ENCODE results near the gene STRAP. TPM values are rescaled to one million over a fixed set of nuclear protein-coding genes. Genes with fewer than 3 reads are reported as not detected.
A peak's percentile ranks its signal among the peaks of the same experiment; 100 is the strongest.
"Not testable (repeated sequence)": the region's sequence is repeated elsewhere in the genome, so short reads cannot be mapped to it uniquely, and the experiment has no call there.

Gene STRAP
- total and polyA plus RNA-seq, 2 experiments from 2014 or later = 229 to 403 TPM

DNA sequence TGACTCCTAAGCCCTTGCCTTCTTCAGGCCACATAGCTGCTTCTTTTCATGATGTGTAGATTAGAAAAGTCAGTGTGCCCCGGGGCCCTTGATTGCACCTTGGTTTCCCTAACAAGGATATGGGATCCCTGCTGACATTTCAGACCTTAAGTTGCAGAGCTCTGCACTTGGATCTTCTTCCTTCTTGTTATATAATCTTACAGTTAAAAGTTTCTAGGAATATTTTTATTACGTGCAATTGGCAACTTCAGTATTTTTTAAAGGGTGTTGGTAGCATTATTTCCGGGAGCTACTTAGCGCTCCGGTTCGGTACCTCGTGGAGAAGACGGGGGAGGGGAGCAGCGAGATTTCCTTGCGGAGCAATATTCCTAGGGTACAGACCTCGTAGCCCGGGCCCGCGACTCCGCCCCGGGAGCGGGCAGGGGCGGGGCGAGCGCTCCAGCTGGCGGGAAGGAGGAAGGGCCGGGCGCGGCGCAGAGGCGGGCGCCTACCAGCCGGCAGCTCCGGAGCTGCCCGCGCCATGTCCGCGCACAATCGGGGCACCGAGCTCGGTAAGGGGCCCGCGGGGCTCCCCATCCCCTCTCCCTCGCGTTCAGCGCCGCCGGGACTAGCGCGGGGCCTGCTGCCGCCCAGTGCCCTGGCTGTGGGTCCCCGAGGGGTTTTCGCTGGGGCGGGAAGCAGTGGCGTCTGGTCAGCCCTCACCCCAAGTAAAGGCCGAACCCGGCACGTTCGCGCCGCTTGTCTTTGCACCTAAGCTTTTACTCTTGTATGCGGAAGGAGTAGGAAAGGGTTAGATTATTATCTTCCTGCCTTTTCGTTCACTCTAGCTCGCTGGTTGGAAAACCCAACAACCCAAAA lies 28.9 kb downstream of the STRAP start, which contains the start of gene DERA:
Gene DERA (plus strand): TSS at position 469 of the 858 bp plus-strand sequence. CDS start 52 bp downstream, at position 521.
- H3K27me3 ChIP-seq (ENCODE audit: insufficient read depth) = peaks cover 4% of the 10 kb centered on the region
- H3F3A ChIP-seq (replicated peaks; ENCODE audit: low read depth) = no peaks in the 10 kb centered on the region
- DNase-seq (ENCODE audit: low spot score) (peak; percentile 82), ATAC-seq (peak; percentile 98)
- Mint-ChIP-seq H3K27me3 (ENCODE audit: insufficient read depth, low read depth, poor library complexity) (peaks cover 7% of the 10 kb centered on the region), H3K4me3 (peak within 1 kb of the TSS; percentile 92), H3K9me3 (no peaks in the 10 kb centered on the region), H3K4me1 (peaks cover 14% of the 10 kb centered on the region), H3K36me3 (ENCODE audit: low read depth) (no peaks in the 10 kb centered on the region; the same call in 2 of the 3 replicates), H3K27ac (peak within 1 kb of the TSS; percentile 91)
- peaks cover 12% of the 10 kb centered on the region for H3K4me1 ChIP-seq (ENCODE audit: insufficient read depth)
- TF ChIP-seq POLR2AphosphoS5 (IDR thresholded peaks at IDR 0.05; ENCODE audit: low read depth) (peak; percentile 71), ZNF114 (CRISPR knock-in tag; IDR thresholded peaks at IDR 0.05) (no peak), CREB1 (CRISPR knock-in tag; IDR thresholded peaks at IDR 0.05; ENCODE audit: low read depth) (no peak), JUNB (IDR thresholded peaks at IDR 0.05; ENCODE audit: unreplicated experiment) (no peak)
- TF ChIP-seq, protein P1, sequence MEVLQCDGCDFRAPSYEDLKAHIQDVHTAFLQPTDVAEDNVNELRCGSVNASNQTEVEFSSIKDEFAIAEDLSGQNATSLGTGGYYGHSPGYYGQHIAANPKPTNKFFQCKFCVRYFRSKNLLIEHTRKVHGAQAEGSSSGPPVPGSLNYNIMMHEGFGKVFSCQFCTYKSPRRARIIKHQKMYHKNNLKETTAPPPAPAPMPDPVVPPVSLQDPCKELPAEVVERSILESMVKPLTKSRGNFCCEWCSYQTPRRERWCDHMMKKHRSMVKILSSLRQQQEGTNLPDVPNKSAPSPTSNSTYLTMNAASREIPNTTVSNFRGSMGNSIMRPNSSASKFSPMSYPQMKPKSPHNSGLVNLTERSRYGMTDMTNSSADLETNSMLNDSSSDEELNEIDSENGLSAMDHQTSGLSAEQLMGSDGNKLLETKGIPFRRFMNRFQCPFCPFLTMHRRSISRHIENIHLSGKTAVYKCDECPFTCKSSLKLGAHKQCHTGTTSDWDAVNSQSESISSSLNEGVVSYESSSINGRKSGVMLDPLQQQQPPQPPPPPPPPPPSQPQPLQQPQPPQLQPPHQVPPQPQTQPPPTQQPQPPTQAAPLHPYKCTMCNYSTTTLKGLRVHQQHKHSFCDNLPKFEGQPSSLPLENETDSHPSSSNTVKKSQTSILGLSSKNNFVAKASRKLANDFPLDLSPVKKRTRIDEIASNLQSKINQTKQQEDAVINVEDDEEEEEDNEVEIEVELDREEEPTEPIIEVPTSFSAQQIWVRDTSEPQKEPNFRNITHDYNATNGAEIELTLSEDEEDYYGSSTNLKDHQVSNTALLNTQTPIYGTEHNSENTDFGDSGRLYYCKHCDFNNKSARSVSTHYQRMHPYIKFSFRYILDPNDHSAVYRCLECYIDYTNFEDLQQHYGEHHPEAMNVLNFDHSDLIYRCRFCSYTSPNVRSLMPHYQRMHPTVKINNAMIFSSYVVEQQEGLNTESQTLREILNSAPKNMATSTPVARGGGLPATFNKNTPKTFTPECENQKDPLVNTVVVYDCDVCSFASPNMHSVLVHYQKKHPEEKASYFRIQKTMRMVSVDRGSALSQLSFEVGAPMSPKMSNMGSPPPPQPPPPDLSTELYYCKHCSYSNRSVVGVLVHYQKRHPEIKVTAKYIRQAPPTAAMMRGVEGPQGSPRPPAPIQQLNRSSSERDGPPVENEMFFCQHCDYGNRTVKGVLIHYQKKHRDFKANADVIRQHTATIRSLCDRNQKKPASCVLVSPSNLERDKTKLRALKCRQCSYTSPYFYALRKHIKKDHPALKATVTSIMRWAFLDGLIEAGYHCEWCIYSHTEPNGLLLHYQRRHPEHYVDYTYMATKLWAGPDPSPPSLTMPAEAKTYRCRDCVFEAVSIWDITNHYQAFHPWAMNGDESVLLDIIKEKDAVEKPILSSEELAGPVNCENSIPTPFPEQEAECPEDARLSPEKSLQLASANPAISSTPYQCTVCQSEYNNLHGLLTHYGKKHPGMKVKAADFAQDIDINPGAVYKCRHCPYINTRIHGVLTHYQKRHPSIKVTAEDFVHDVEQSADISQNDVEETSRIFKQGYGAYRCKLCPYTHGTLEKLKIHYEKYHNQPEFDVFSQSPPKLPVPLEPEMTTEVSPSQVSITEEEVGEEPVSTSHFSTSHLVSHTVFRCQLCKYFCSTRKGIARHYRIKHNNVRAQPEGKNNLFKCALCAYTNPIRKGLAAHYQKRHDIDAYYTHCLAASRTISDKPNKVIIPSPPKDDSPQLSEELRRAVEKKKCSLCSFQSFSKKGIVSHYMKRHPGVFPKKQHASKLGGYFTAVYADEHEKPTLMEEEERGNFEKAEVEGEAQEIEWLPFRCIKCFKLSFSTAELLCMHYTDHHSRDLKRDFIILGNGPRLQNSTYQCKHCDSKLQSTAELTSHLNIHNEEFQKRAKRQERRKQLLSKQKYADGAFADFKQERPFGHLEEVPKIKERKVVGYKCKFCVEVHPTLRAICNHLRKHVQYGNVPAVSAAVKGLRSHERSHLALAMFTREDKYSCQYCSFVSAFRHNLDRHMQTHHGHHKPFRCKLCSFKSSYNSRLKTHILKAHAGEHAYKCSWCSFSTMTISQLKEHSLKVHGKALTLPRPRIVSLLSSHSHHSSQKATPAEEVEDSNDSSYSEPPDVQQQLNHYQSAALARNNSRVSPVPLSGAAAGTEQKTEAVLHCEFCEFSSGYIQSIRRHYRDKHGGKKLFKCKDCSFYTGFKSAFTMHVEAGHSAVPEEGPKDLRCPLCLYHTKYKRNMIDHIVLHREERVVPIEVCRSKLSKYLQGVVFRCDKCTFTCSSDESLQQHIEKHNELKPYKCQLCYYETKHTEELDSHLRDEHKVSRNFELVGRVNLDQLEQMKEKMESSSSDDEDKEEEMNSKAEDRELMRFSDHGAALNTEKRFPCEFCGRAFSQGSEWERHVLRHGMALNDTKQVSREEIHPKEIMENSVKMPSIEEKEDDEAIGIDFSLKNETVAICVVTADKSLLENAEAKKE (CRISPR knock-in tag; IDR thresholded peaks at IDR 0.05) = no peak
- TF ChIP-seq, protein P2, sequence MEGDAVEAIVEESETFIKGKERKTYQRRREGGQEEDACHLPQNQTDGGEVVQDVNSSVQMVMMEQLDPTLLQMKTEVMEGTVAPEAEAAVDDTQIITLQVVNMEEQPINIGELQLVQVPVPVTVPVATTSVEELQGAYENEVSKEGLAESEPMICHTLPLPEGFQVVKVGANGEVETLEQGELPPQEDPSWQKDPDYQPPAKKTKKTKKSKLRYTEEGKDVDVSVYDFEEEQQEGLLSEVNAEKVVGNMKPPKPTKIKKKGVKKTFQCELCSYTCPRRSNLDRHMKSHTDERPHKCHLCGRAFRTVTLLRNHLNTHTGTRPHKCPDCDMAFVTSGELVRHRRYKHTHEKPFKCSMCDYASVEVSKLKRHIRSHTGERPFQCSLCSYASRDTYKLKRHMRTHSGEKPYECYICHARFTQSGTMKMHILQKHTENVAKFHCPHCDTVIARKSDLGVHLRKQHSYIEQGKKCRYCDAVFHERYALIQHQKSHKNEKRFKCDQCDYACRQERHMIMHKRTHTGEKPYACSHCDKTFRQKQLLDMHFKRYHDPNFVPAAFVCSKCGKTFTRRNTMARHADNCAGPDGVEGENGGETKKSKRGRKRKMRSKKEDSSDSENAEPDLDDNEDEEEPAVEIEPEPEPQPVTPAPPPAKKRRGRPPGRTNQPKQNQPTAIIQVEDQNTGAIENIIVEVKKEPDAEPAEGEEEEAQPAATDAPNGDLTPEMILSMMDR (conservative IDR thresholded peaks at IDR 0.05; ENCODE audit: low read depth in 2 of 2) = no peak
- peak within 1 kb of the TSS; percentile 88 for H3K4me2 ChIP-seq
- peak within 1 kb of the TSS; percentile 66; the same call in 1 of the 2 replicates for H2AFZ ChIP-seq
- no peaks in the 10 kb centered on the region for H3K79me2 ChIP-seq (replicated peaks; ENCODE audit: insufficient read depth)
- 0 out of 2 replicates have a peak, but pooled peaks cover 5% of the 10 kb centered on the region for H4K20me1 ChIP-seq (replicated peaks; ENCODE audit: insufficient read depth)
- H3K27ac ChIP-seq (ENCODE audit: low read depth) = peak within 1 kb of the TSS; percentile 65
- peak within 1 kb of the TSS; percentile 83 for H3K4me3 ChIP-seq
- H3K9me2 ChIP-seq (ENCODE audit: insufficient read depth) = no peaks in the 10 kb centered on the region
- H3K36me3 ChIP-seq (ENCODE audit: insufficient read depth) = peaks cover 3% of the 10 kb centered on the region; the same call in 1 of the 2 replicates

DNA sequence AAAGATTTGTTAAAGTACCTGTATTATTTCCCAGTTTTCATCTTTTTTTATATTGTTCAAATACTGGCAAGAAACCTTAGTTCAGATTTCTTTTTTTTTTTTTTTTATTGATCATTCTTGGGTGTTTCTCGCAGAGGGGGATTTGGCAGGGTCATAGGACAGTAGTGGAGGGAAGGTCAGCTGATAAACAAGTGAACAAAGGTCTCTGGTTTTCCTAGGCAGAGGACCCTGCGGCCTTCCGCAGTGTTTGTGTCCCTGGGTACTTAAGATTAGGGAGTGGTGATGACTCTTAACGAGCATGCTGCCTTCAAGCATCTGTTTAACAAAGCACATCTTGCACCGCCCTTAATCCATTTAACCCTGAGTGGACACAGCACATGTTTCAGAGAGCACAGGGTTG lies 29.7 kb downstream of the STRAP start:
- H3K27ac ChIP-seq (ENCODE audit: low read depth); H3K9me3 Mint-ChIP-seq: not testable (repeated sequence)
- peak; percentile 53 for ATAC-seq

DNA sequence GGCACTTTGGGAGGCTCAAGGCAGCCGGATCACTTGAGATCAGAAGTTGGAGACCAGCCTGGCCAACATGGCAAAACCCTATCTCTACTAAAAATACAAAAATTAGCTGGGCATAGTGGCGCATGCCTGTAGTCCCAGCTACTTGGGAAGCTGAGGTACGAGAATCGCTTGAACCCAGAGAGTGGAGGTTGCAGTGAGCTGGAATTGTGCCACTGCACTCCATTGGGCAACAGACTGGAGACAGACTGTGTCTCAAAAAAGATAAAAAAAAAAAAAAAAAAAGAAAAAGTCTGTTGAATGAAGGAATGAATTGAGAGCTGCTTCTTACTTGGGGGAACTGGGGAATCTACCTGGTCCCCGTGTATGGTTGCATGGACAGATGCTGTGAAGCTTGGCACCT lies 31.9 kb downstream of the STRAP start:
- H3K36me3 ChIP-seq (ENCODE audit: insufficient read depth); H3K4me3 ChIP-seq; H4K20me1 ChIP-seq (replicated peaks; ENCODE audit: insufficient read depth); H3K27ac ChIP-seq (ENCODE audit: low read depth); H3K27me3 ChIP-seq (ENCODE audit: insufficient read depth); H2AFZ ChIP-seq; H3K4me2 ChIP-seq; H3K36me3 Mint-ChIP-seq (ENCODE audit: low read depth); H3K79me2 ChIP-seq (replicated peaks; ENCODE audit: insufficient read depth); ATAC-seq; H3K4me3 Mint-ChIP-seq; H3K9me3 Mint-ChIP-seq; H3K9me2 ChIP-seq (ENCODE audit: insufficient read depth); DNase-seq (ENCODE audit: low spot score); H3K27ac Mint-ChIP-seq; H3K27me3 Mint-ChIP-seq (ENCODE audit: insufficient read depth, low read depth, poor library complexity); H3F3A ChIP-seq (replicated peaks; ENCODE audit: low read depth): not testable (repeated sequence)
- H3K4me1 Mint-ChIP-seq = peaks cover 25% of the 10 kb centered on the region
- peaks cover 12% of the 10 kb centered on the region for H3K4me1 ChIP-seq (ENCODE audit: insufficient read depth)

More for the DNA sequence above, 29.7 kb downstream of the STRAP start:
- not testable (repeated sequence) for H3K27me3 Mint-ChIP-seq (ENCODE audit: insufficient read depth, low read depth, poor library complexity); H3K9me2 ChIP-seq (ENCODE audit: insufficient read depth); H4K20me1 ChIP-seq (replicated peaks; ENCODE audit: insufficient read depth); H3K36me3 Mint-ChIP-seq (ENCODE audit: low read depth); H3K36me3 ChIP-seq (ENCODE audit: insufficient read depth); H3F3A ChIP-seq (replicated peaks; ENCODE audit: low read depth); H3K27me3 ChIP-seq (ENCODE audit: insufficient read depth); DNase-seq (ENCODE audit: low spot score); H3K79me2 ChIP-seq (replicated peaks; ENCODE audit: insufficient read depth)
- H3K27ac Mint-ChIP-seq = peak overlapping the region; percentile 91
- peaks cover 14% of the 10 kb centered on the region for H3K4me1 Mint-ChIP-seq
- H3K4me1 ChIP-seq (ENCODE audit: insufficient read depth) = peaks cover 12% of the 10 kb centered on the region
- H2AFZ ChIP-seq = peak overlapping the region; percentile 66; the same call in 1 of the 2 replicates
- peak overlapping the region; percentile 83 for H3K4me3 ChIP-seq
- H3K4me3 Mint-ChIP-seq = peak overlapping the region; percentile 92
- peak overlapping the region; percentile 88 for H3K4me2 ChIP-seq
